COLO668 (cell line): Measurements from ENCODE around the gene CEACAM8.
"Not testable (repeated sequence)": the region's sequence is repeated elsewhere in the genome, so short reads cannot be mapped to it uniquely, and the experiment has no call there.

ENCODE experiments used
- DNase-seq: peaks from one replicate; lab custom pipeline; 2025; ENCODE audit not compliant: unreplicated experiment; lab: John Stamatoyannopoulos, UW

Gene CEACAM8

DNA sequence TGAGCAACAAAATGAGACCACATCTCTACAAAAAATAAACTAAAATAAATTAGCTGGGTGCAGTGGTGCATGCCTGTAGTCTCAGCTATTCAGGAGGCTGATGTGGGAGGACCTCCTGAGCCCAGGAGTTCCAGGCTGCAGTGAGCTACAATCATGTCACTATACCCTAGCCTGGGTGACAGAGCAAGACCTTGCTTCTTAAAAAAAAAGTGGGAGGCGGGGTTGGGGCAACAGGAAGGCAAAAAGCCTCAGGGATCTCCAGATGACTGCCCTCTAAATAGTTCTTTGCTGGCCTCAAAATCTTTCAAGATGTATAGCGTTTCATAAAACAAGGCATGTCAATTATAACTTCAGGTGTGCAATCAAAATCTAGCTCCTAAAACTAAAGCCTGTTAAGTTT is 18.5 kb downstream of the CEACAM8 start:
- no peak for DNase-seq

DNA sequence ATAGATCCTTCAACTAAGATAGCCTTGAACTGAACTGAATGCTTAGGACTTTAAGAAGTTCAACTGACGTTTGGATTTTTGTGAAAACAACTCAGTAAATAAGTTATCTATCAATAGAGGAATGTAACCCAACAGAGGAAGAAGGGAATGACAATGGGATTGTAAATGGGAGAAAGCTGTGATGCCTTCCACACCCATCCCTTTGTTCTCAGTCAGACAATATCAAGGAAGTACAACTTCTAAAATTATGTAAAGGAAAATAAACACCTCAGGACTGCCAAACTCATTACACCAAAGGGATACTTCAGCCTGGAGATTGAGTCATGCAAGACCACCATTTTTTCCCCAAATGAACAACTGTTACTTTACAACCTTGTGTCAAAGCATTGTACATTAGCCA is 21.1 kb downstream of the CEACAM8 start:
- DNase-seq, result no peak

DNA sequence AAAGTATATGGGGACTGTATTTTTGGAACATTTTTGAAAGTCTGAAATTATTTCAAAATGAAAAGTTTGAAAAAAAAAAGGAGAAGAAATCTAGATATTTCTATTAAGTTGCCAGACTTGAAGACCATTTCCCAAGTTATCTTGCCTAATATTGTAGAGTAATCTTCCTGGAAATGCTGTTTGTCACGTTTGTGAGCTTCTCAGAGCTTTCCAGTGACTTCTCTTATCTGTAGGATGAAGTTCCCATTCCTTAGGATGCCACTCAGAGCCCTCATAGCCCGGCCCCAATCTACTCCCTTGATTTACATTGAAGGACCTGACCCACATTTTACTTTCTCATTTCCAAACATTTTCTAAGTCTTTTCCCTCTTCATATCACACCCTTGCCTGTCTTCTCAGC is 23.6 kb downstream of the CEACAM8 start:
- no peak for DNase-seq

DNA sequence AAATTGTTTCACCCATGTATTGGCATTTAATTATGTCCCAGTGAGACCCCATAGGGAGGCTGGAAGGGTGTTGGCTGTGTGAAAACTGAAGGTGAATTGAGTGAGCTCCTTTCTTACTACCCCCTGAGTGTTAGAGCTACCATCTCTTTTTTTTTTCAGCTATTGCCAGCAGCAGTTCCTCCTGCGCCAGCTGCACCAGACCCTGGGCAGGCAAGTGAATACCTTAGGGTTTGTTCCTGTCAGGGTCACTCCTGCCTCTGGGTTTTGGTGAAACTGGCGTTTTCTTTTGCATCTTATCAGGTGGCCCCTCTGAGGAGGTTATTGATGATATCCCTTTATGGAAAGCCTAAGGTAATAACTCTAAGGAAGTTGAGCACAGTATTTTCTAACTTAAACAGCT is 25.5 kb downstream of the CEACAM8 start:
- DNase-seq, result no peak

DNA sequence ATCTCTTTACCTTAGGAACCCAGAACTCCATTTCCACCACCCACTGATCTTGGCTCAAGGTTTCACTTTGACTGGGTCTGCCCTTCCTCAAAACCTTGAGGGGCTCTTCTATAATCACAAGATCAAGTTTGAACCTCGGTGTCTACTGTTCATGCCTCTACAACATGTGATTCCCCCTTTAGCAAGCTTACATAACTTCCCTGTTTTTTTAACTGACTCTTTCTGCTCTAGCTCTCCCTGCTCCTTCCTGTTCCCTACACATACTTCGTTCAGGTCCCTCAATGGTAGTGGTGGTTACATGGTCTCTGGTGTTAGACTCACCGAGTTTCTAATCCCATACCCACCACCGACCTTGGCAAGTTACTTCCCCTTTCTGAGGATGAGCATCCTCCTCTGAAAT is 26.7 kb downstream of the CEACAM8 start:
- DNase-seq, result no peak

DNA sequence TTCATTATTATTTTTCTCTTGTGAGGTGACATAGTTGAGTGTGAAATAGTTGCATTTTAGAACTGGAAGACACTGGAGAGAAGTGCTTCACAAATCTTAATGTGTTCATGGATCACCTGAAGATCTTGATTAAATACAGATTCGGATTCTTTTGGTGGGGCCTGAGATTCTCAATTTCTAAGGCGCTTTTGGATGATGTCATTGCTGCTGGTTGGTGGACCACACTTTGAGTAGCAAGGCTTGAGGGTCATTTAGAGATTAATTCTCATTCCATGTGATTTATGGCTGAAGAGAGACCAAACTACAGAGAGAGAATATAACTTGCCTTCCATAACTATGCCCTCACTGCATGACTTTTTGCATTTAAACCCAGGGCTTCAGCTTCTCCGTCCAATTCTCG is 27.2 kb downstream of the CEACAM8 start:
- DNase-seq, result no peak

DNA sequence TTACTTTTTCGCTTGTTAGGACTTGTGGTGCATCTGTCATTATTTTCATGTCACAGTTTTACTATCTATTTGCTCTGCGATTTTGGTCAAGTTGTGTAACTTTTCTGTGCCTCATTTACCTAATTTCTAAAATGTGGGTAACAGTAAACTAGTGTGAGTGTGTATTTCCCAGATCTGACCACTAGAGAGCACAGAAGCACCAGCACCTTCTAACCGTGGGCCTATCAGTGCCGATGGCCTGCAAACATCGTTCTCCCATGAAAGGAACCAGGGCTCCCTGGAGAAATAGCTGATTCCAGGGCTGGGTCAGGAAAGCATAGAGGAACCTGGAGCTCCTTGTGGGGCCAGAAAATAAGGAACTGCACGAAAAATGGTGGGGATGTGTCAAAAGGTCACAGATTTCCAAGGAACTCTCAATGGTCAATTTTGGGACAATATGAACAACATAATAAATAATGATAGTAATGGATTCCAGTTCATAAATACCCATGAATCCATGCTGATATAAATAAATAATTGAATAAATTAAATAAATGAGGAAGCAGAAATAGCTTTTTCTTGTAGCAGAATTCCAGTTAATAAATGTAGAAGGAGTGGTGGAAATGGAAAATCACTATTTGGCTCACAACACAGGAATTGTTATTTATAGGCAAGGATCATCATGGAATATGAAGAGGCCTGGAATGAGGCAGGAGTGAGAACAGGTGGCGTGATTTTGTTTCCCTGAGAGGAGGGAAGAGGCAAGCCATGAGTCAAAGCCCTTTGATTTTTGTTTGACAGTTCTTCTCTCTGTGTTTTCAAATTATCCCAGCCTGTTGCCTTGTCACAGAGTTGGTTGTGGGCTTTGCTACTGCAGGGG is 31.1 kb downstream of the CEACAM8 start:
- peak; percentile 14 for DNase-seq

DNA sequence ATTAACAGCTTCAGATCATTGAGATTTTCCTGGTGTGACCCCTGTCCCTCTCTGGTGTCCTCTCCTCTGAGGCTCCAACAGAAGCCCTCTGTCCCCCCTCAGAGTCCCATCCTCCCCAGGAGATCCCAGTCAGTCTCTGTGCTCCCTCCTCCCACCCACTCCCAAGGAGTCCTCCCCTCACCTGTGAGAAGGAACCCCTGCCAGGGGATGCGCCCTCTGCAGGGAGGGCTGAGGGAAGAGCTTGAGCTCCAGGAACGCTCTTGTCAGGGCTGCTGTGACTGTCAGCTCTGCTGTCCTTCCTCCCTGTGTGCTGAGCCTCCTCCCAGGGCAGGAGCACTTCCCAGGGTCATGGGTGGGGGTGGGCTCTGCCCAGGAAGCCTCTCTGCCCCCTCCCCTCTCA is 33.2 kb downstream of the CEACAM8 start:
- no peak for DNase-seq

DNA sequence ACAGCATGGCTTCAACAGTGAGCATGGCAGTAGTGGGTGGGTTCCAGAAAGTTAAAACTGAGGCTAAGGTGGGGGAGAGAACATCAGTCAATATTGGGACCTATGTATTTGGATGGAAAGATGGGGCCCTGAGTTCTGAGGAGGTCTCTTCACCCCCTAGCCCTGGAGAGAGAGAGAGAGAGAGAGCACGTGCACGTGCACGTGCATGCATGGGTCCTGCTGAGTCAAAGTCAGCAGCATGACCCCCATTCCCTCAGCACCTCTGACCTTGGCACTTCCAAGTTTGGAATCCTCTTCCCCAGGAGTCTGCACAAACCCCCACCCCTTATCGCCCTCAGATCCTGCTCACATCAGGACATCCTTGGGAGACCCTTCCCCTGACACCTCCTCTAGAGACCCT is 34.0 kb downstream of the CEACAM8 start:
- no peak for DNase-seq

DNA sequence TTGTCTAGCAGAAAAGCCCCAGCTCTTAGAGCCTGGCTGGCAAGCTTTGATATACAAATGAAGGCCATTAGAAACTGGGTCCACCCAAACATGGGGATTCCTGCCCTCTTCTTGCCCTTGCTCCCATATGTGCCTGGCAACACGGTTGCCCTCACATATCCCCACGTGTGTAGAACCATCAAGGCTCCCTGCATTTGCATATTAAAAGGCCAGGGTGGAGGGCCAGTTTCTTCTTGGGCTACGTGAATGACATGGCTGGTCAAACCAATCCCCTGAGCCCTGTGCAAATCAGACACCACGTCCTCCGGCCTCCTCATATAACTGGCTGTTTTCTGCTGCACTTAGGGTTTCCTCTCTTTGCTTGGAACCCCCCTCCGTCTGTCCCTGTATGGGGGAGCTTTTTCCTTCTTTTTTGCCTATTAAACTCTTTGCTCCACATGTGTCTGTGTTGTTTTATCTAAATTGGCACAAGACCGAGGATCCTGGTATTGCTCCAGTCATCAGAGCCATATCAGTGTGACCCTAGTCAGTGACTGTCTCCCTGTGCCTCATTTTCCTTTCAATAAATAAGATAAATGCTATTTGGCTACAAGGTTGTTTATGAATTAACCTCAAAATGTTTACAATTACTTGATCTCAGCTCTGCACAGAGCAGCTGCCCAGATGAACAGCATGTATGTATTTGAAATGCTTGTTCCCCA is 36.1 kb downstream of the CEACAM8 start:
- no peak for DNase-seq

DNA sequence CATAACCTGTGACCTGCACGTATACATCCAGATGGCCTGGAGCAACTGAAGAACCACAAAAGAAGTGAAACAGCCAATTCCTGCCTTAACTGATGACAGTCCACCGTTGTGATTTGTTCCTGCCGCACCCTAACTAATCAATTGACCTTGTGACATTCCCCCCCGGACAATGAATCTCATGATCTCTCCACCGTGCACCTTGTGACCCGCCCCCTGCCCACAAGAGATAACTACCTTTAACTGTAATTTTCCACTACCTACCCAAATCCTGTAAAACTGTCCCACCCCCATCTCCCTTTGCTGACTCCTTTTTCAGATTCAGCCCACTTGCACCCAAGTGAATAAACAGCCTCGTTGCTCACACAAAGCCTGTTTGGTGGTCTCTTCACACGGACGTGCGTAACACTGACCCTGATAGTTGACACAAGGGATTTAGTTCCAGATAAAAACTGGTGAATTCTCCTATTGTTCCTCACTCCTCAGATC is 37.3 kb downstream of the CEACAM8 start:
- not testable (repeated sequence) for DNase-seq

DNA sequence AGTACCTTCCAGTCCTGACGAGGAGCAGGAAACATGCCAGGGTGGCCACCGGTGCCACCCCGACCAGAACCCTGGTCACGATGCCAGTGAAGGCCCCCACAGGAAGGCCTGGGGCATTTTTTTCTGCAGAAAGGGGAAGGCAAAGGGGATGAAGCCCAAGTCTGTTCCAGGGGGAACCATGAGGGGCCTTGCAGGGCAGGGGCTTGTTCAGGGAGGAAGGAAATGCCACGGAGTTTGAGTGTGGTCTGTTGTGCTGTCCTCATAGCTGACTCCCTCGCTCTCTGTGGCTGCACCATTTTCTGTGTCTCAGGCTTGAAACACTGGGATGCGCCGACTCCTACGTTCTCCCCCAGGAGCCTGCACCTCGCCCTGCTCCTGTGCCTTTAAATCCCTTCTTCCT is 38.9 kb downstream of the CEACAM8 start:
- no peak for DNase-seq

DNA sequence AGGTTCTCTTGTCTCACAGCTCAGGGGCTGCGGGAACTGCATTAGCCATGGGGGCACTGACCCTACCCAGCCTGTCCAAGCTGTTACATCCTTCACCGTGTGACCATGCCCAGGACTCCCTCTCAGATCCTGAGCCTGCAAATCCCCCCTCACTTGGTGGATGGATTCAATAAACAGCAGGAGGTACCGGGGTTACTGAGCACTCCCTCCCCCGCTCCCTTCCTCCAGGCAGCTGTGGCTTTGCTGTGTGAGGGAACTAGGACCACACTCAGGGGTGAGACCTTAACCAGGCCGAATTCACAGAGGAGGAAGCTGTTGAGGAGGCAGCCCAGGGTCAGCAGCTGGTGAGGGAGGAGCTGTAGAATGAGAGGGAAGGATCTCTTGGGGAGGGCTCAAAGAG is 39.4 kb downstream of the CEACAM8 start:
- DNase-seq, result no peak

DNA sequence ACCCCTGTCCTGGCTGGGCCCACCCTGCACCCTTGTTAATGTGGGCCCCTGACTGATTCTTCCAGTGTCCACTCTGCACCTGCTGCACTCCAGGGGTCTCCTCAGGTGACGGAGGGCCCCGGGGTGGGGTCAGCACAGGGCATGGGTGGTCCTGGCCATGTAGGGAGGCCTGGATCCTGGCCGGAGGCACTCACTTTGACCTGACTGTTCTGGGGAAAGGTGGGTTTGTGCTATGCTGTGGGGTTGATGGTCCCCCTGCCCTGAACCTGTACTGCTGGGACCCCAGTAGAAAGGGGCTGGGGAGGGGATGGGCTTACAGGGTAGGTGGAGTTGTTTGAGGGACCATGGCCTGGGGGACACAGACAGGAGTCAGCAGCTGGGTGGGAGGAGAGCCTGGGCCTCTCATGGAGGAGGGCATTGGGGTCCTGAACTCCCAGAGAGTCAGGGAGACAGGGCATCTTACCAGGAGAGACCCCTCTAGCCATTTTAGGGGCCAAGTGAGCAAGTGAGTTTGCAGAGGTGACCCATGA is 40.6 kb downstream of the CEACAM8 start:
- DNase-seq, result no peak

DNA sequence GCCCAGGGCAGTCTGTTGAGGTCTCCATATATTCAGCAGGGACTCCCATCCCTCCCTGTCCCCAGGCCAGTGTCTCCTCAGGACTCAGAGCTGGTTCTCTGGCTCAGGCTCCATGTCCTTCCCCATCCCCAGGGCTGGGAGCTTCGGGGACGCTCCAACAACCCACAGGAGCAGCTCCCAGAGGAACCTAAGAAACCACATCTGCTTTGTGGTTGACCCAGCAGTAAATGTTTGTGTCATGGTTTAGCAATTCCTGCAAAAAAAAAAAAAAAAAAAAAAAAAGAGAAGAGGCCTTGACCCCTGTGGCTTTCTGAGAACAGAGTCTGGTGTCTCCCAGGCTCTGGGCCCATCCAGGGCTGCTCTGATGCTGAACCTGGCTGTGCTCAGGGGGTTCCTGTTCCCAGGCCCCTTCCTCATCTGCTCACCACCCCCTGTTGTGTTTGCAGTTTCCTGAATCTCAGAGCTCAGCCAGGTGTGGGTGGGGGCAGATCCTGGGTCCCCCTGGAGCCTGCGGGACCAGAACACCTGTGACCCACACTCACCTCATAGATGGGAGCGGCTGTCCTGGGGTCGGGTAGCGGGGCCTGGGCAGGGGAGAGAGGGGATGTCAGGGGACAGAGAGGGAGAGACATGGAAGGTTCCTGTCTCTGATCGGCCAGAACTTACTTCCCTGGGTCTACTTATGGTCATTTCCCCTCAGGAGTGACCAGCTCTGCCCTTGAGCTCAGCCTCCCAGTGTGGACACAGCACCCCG is 41.3 kb downstream of the CEACAM8 start:
- no peak for DNase-seq

DNA sequence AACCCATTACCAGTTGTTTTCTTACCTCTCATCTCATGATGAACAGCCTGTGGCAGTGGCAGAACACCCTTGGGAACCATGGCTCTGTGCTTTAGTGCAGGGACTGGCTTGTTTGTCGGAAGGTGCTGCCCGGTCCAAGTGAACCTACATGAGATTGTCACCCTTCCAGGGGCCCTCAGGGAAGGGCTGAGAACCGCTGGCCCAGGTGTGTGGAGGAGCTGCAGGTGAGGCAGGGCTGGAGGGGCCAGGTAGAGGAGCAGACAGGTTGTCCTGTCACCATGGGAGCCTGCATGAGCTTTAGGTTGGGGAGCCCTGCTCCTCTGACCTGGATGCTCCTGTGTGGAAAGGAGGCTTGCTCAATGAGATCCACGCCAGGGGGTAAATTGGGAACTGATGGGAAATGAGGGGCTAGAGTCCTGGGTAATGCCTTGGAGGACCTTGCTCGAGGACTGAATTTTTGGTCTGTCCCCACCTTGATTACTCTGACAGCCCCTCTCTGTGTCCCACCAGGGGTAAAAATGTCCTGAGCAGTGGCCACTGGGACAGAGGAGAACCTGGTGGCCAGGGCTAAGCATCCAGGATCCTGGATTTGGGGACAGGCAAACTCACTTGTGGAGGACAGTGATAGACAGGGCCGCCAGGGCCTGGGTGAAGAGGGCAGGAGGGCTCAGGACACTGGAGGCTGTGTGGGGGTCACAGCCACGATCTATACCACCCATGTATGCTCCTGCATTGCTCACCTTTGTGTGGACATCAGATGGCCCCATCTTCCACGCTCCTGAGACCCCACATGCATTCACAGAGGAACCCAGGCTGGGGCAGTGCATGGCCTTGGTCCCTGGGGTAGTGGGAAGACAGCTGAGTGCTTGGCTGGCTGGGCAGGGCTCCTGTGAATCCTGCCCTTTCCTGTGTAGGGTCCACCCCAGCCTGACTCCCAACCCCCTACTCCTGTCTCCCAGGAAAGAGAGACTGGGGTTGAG is 42.3 kb downstream of the CEACAM8 start:
- DNase-seq, result no peak

DNA sequence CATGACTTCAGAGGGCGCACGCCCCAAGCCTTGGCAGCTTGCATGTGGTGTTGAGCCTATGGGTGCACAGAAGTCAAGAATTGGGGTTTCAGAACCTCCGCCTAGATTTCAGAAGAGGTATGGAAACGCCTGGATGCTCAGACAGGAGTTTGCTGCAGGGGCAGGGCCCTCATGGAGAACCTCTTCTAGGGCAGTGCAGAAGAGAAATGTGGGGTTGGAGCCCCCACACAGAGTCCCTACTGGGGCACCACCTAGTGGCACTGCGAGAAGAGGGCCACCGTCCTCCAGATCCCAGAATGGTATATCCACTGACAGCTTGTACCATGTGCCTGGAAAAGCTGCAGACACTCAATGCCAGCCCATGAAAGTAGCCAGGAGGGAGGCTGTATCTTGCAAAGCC is 44.2 kb downstream of the CEACAM8 start:
- not testable (repeated sequence) for DNase-seq

DNA sequence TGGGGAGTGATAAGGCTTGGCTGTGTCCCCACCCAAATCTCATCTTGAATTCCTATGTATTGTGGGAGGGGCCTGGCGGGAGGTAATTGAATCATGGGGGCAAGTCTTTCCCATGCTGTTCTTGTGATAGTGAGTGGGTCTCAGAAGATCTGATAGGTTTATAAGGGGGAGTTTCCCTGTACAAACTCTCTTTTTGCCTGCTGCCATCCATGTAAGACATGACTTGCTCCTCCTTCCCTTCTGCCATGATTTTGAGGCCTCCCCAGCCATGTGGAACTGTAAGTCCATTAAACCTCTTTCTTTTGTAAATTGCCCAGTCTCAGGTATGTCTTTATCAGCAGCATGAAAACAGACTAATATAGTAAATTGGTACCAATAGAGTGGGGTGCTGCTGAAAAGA is 45.7 kb downstream of the CEACAM8 start:
- not testable (repeated sequence) for DNase-seq

DNA sequence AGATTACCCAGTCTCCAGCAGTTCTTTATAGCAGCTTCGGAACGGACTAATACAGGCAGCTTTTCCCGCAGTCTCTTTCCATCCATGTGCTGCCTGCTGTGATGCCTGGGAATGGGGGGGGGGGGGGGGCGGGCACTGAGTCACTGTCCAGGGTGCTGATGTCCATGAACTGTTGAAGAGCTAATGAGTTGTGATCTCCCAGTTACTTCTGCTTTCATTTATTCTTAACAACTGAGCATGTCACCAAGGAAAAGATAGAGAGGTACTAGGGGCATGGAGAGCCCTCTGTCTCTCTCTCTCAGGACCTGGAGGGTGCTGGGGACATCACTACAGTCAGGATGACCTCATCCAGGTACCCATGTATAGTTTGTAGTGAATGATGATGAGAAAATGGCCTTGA is 46.2 kb downstream of the CEACAM8 start:
- DNase-seq, result no peak

DNA sequence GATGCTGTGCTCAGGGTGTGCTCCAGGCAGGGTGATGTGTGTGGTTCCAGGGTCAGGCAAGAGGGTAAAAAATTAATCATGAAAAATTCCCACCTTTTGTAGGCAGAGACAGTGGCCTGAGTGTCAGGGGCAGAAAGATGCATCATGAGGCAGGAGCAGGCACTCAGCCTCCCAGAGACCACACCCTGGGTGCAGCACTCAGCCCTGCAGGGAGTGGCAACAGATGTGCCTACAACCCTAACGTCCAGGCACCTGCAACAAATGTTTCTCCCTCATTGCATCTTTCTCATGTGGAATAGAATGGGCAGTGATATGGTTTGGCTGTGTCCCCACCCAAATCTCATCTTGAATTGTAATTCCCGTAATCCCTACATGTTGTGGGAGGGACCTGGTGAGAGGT is 46.8 kb downstream of the CEACAM8 start:
- DNase-seq, result no peak
